PFSK-1 (cell line): ENCODE results near the gene MAGEE1.

Source experiments
- FOXP2 ChIP-seq: optimal IDR thresholded peaks from 2 replicates; pipeline ENCODE3; 2011; ENCODE audit warnings: borderline replicate concordance, control low read depth, inconsistent platforms; ENCODE audit not compliant: insufficient read depth; ENCODE audit errors: extremely low read length, extremely low read depth
- POLR2AphosphoS5 ChIP-seq: IDR thresholded peaks from 2 replicates; pipeline ENCODE4 v1.6.1; 2012; ENCODE audit warnings: low read depth, mild to moderate bottlenecking, control low read depth, low read length, moderate library complexity
- REST ChIP-seq, 2 experiments: IDR thresholded peaks; 2 replicates each; pipeline versions ENCODE4 v1.6.1 to v1.8.0; 2011 to 2012; ENCODE audit warnings: low read depth in 2 of 2, low read length in 2 of 2, control low read depth in 1 of 2, inconsistent platforms in 1 of 2, mild to moderate bottlenecking in 1 of 2, moderate library complexity in 1 of 2; ENCODE audit not compliant: insufficient read depth in 1 of 2
- SIN3A ChIP-seq: IDR thresholded peaks from 2 replicates; pipeline ENCODE4 v1.6.1; 2012; ENCODE audit warnings: mild to moderate bottlenecking, low read length, moderate library complexity, borderline replicate concordance; ENCODE audit not compliant: insufficient read depth
- TAF1 ChIP-seq: IDR thresholded peaks from 2 replicates; pipeline ENCODE4 v1.6.1; 2012; ENCODE audit warnings: low read length, control low read depth, borderline replicate concordance; ENCODE audit not compliant: insufficient read depth

- no peak for TF ChIP-seq REST (IDR thresholded peaks at IDR 0.05; ENCODE audit: insufficient read depth in 1 of 2, low read depth in 2 of 2, low read length in 2 of 2)
- TF ChIP-seq SIN3A = no peak
- no peak for TF ChIP-seq POLR2AphosphoS5
- no peak for TF ChIP-seq FOXP2
- no peak for TF ChIP-seq TAF1
Observed at GRCh38 chrX:76439188-76439587, 11.7 kb downstream of the MAGEE1 start.
